GM12891 (cell line): ENCODE results near the gene OR2T1.
"Not testable (repeated sequence)": the region's sequence is repeated elsewhere in the genome, so short reads cannot be mapped to it uniquely, and the experiment has no call there.

Experiments
- DNase-seq: peaks from one replicate; pipeline ENCODE4 v3.0.0; 2011; ENCODE audit warnings: low spot score; ENCODE audit not compliant: insufficient read length
- FAIRE-seq: peaks from 2 replicates; lab custom pipeline; 2011; peaks lifted over from hg19 to GRCh38; lab: Jason Lieb, UNC
- POLR2A ChIP-seq: IDR thresholded peaks from 2 replicates; pipeline ENCODE4 v1.6.1; 2011; ENCODE audit warnings: low read depth, low read length, control low read depth
- POLR2AphosphoS5 ChIP-seq: IDR thresholded peaks from 2 replicates; pipeline ENCODE4 v1.6.1; 2011; ENCODE audit warnings: low read depth, low read length, control low read depth
- SPI1 ChIP-seq: IDR thresholded peaks from 2 replicates; pipeline ENCODE4 v1.6.1; 2011; ENCODE audit warnings: low read depth, low read length, control low read depth

The OR2T1 gene

GRCh38 chr1:248442500-248443277, 39.8 kb downstream of the OR2T1 start:
- DNase-seq: not testable (repeated sequence)
- FAIRE-seq: peak; percentile 63

- not testable (repeated sequence) for DNase-seq
- FAIRE-seq: peak; percentile 76
Measured at GRCh38 chr1:248444603-248445002, 41.8 kb downstream of the OR2T1 start.

DNA sequence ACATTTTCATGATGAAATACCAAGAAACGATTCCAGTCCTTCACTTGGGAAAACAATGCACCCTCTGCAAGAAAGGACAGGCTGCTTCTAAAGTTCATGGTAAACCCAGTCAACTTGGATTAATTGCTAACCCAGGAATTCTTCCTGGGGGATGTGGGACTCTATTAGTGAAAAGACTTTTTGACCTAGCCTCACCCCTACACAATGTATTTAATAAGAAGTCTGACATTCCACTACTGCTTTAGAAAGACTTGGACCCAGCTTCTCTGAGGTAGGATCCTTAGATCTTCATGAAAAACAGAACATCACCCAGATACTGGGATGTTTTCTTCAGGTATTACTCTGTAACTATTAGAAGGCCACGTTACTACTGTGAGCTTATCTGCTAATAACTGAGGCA, 42.6 kb downstream of the OR2T1 start, which contains the start of gene OR2T2:
Gene OR2T2, plus strand, starts transcription at position 239 of the 400 bp plus-strand sequence. CDS start 7,161 bp downstream, outside the sequence.
- not testable (repeated sequence) for DNase-seq
- FAIRE-seq: peak; percentile 54

- not testable (repeated sequence) for FAIRE-seq, DNase-seq
Measured at GRCh38 chr1:248448409-248449074, 45.7 kb downstream of the OR2T1 start.

DNA sequence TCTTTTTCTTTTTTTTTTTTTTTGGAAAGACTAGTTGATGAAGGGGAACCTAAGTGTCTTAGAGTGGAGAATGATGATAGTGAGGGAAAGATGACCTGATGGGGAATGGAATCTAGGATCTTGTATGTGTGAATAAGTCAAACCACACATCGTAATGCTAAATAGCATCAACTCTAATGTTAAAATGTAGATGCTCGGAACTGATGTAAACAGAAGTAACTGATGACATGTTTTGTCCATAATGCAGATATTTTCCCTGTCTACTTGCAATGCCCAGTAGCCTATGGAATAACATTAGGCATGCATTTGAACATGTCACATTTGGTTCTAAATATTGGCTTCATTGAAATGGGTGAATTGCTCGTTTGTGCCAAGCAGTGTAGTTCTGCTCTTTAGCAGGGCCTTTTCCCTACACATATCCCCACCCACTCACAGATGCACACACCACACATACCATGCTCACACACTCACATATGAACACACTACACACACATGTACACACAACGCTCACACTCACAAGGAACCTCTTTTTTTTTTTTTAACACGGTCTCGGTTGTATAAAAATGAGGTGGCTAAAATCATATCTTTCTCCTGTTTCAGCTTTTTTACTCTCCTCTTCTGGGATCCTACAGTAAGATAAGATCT, 47.1 kb downstream of the OR2T1 start:
- FAIRE-seq: peak; percentile 97
- not testable (repeated sequence) for DNase-seq
- TF ChIP-seq POLR2AphosphoS5 (peak; percentile 44; the same call in 1 of the 2 replicates), POLR2A (peak; percentile 50; the same call in 1 of the 2 replicates)

- TF ChIP-seq SPI1: peak; percentile 38; the same call in 1 of the 2 replicates
- FAIRE-seq: peak; percentile 90
- DNase-seq: not testable (repeated sequence)
Measured at GRCh38 chr1:248450466-248451145, 47.8 kb downstream of the OR2T1 start.

DNA sequence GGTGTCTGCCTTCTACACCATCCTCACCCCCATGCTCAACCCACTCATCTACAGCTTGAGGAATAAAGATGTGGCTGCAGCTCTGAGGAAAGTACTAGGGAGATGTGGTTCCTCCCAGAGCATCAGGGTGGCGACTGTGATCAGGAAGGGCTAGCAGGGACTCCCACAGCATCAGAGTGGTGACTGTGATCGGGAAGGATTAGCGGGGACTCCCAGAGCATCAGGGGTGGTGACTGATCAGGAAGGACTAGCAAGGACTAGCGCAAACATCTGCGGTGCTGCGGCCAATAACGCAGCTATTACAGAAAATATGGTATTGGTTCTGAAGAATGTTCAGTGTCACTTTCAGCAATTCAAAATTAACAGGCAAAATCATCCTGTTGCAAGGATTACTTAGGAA, 50.8 kb downstream of the OR2T1 start:
- peak; percentile 81 for FAIRE-seq

GRCh38 chr1:248455045-248455444, 52.2 kb downstream of the OR2T1 start:
- DNase-seq, FAIRE-seq: not testable (repeated sequence)

More for the DNA sequence above, 50.8 kb downstream of the OR2T1 start:
- not testable (repeated sequence) for DNase-seq

DNA sequence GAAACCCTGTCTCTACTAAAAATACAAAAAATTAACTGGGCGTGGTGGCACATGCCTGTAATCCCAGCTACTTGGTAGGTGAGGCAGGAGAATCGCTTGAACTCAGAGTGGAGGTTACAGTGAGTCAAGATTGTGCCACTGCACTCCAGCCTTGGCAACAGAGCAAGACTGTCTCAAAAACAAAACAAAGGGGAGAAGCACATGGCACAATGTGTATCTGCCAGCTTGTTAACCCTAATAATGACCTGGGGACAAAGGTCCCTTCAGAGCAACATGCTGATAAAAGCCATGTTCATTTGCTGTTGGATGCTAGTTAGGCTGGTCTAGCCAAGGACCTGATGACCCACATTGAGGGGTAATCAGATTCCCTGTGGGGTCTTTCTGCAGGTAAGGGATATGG, 53.8 kb downstream of the OR2T1 start:
- not testable (repeated sequence) for DNase-seq
- FAIRE-seq: peak; percentile 77
